GM23338 (cell line): ENCODE results near the gene MYRFL. TPM values are rescaled to one million over a fixed set of nuclear protein-coding genes. Genes with fewer than 3 reads are reported as not detected.

Source experiments
- ATAC-seq: fragments of 200-7000 bp; cut with Tn5 transposase; 3 replicates; pipeline ENCODE4 v1.9.1; 2020
- DNase-seq: peaks from one replicate; pipeline ENCODE4 v3.0.0-alpha.2; 2015; ENCODE audit warnings: low spot score
- H2AFZ ChIP-seq: fragments of 200-600 bp; sonication (generic); 2 replicates; pipeline ENCODE4 v1.8.0; 2016; ENCODE audit warnings: antibody characterized with exemption, mild to moderate bottlenecking, moderate library complexity
- H3F3A ChIP-seq: fragments of 200-600 bp; sonication (generic); replicated peaks from 2 replicates; pipeline ENCODE4 v1.8.0; 2017; ENCODE audit warnings: antibody characterized with exemption, mixed run types, low read depth
- H3K27ac ChIP-seq: fragments of 200-600 bp; sonication (generic); 2 replicates; pipeline ENCODE4 v1.6.1; 2016; ENCODE audit warnings: low read depth
- H3K27me3 ChIP-seq: fragments of 200-600 bp; sonication (generic); 2 replicates; pipeline ENCODE4 v1.8.0; 2016; ENCODE audit warnings: mild to moderate bottlenecking, mixed run types, moderate library complexity; ENCODE audit not compliant: insufficient read depth
- H3K36me3 ChIP-seq: fragments of 200-600 bp; sonication (generic); 2 replicates; pipeline ENCODE4 v1.8.0; 2016; ENCODE audit warnings: mild to moderate bottlenecking; ENCODE audit not compliant: insufficient read depth
- H3K4me1 ChIP-seq: fragments of 200-600 bp; sonication (generic); 2 replicates; pipeline ENCODE4 v1.8.0; 2016; ENCODE audit warnings: mild to moderate bottlenecking, moderate library complexity; ENCODE audit not compliant: insufficient read depth
- H3K4me2 ChIP-seq: fragments of 200-600 bp; sonication (generic); 2 replicates; pipeline ENCODE4 v1.7.1; 2017; ENCODE audit warnings: mixed run types
- H3K4me3 ChIP-seq: fragments of 200-600 bp; sonication (generic); 2 replicates; pipeline ENCODE4 v1.6.1; 2016; ENCODE audit warnings: mixed run types
- H3K79me2 ChIP-seq: fragments of 200-600 bp; sonication (generic); replicated peaks from 2 replicates; pipeline ENCODE4 v1.8.0; 2017; ENCODE audit warnings: mild to moderate bottlenecking; ENCODE audit not compliant: insufficient read depth
- H3K9me2 ChIP-seq: fragments of 200-600 bp; sonication (generic); 2 replicates; pipeline ENCODE4 v1.8.0; 2017; ENCODE audit not compliant: insufficient read depth
- H4K20me1 ChIP-seq: fragments of 200-600 bp; sonication (generic); replicated peaks from 2 replicates; pipeline ENCODE4 v1.8.0; 2017; ENCODE audit warnings: mild to moderate bottlenecking; ENCODE audit not compliant: insufficient read depth
- H3K27ac Mint-ChIP-seq: 2 replicates; pipeline ENCODE4 v1.8.0; 2020; ENCODE audit warnings: inconsistent platforms, mild to moderate bottlenecking, moderate library complexity, mixed read lengths
- H3K27me3 Mint-ChIP-seq: 3 replicates; pipeline ENCODE4 v1.8.0; 2022; ENCODE audit warnings: low read depth, mild to moderate bottlenecking, moderate library complexity, mixed read lengths, inconsistent platforms; ENCODE audit not compliant: insufficient read depth, poor library complexity
- H3K36me3 Mint-ChIP-seq: 3 replicates; pipeline ENCODE4 v1.8.0; 2021; ENCODE audit warnings: low read depth, mild to moderate bottlenecking, inconsistent platforms, moderate library complexity, mixed read lengths
- H3K4me1 Mint-ChIP-seq: 3 replicates; pipeline ENCODE4 v1.8.0; 2020; ENCODE audit warnings: mild to moderate bottlenecking, inconsistent platforms, mixed read lengths
- H3K4me3 Mint-ChIP-seq: 3 replicates; pipeline ENCODE4 v1.8.0; 2021; ENCODE audit warnings: moderate library complexity, mild to moderate bottlenecking, inconsistent platforms, mixed read lengths
- H3K9me3 Mint-ChIP-seq: 3 replicates; pipeline ENCODE4 v1.8.0; 2020; ENCODE audit warnings: moderate library complexity, mild to moderate bottlenecking, inconsistent platforms, mixed read lengths
- CREB1 ChIP-seq: fragments of 250-450 bp; sonication (Bioruptor Pico); IDR thresholded peaks from 2 replicates; pipeline ENCODE4 v1.5.0; 2020; ENCODE audit warnings: low read depth, mild to moderate bottlenecking, moderate library complexity
- CTCF ChIP-seq, 2 experiments: fragments of 200-600 bp in 1 of 2; sonication (generic) in 1 of 2; conservative IDR thresholded peaks; 2 replicates each; pipeline versions ENCODE4 v1.5.1 to v1.6.1; 2016 to 2017; ENCODE audit warnings: antibody characterized with exemption in 2 of 2, low read depth in 2 of 2, mild to moderate bottlenecking in 2 of 2, moderate library complexity in 1 of 2
- ETS1 ChIP-seq: IDR thresholded peaks from 2 replicates; pipeline ENCODE4 v1.6.1; 2016; ENCODE audit warnings: antibody characterized with exemption
- EZH2 ChIP-seq: fragments of 200-600 bp; sonication (generic); IDR thresholded peaks from one replicate; pipeline ENCODE4 v1.8.0; 2017; ENCODE audit warnings: antibody characterized with exemption, mild to moderate bottlenecking, low read depth; ENCODE audit not compliant: unreplicated experiment
- EZH2phosphoT487 ChIP-seq: fragments of 200-600 bp; sonication (generic); IDR thresholded peaks from one replicate; pipeline ENCODE4 v1.8.1; 2018; ENCODE audit warnings: antibody characterized with exemption; ENCODE audit not compliant: unreplicated experiment
- JUNB ChIP-seq: IDR thresholded peaks from one replicate; pipeline ENCODE4 v1.6.1; 2016; ENCODE audit warnings: antibody characterized with exemption; ENCODE audit not compliant: unreplicated experiment
- NANOG ChIP-seq: IDR thresholded peaks from 2 replicates; pipeline ENCODE4 v1.6.1; 2016; ENCODE audit warnings: antibody characterized with exemption, borderline replicate concordance
- POLR2AphosphoS5 ChIP-seq: IDR thresholded peaks from 2 replicates; pipeline ENCODE4 v1.6.1; 2016; ENCODE audit warnings: antibody characterized with exemption, low read depth
- REST ChIP-seq: IDR thresholded peaks from one replicate; pipeline ENCODE4 v1.6.1; 2018; ENCODE audit warnings: antibody characterized with exemption; ENCODE audit not compliant: unreplicated experiment
- STAT1 ChIP-seq: IDR thresholded peaks from one replicate; pipeline ENCODE4 v1.6.1; 2016; ENCODE audit warnings: antibody characterized with exemption; ENCODE audit not compliant: unreplicated experiment
- ZNF114 ChIP-seq: fragments of 250-450 bp; sonication (Bioruptor Pico); IDR thresholded peaks from 2 replicates; pipeline ENCODE4 v1.5.0; 2020; ENCODE audit warnings: mild to moderate bottlenecking, moderate library complexity
- ZNF331 ChIP-seq: fragments of 250-450 bp; sonication (Bioruptor Pico); IDR thresholded peaks from 2 replicates; pipeline ENCODE4 v1.5.0; 2020; ENCODE audit warnings: low read depth, mild to moderate bottlenecking, moderate library complexity
- ZNF462 ChIP-seq: fragments of 250-450 bp; sonication (Bioruptor Pico); IDR thresholded peaks from 2 replicates; pipeline ENCODE4 v1.5.0; 2020; ENCODE audit warnings: mild to moderate bottlenecking, moderate library complexity
- polyA plus RNA-seq: library from polyadenylated mRNA; unstranded; fragments of >200 nt; fragmentation: Nextera tagmentation; extraction: Ambion mirVana; gene quantifications from 2 replicates; pipeline ENCODE4 v1.2.1, GENCODE V29; 2016
- total RNA-seq: library from RNA; depleted of rRNA; stranded (reverse); fragments of >200 nt; shearing (Covaris generic); gene quantifications from 2 replicates; pipeline ENCODE4 v1.2.3, GENCODE V29; 2014

The MYRFL gene
- total and polyA plus RNA-seq, 2 experiments from 2014 or later: 2.3 to 2.8 TPM

- H3K27ac ChIP-seq: no peak overlapping the region
- ATAC-seq (no peak), DNase-seq (no peak)
- no peaks in the 10 kb centered on the region for H3F3A ChIP-seq
- no peaks in the 10 kb centered on the region; the same call in 1 of the 2 replicates for H3K4me1 ChIP-seq
- TF ChIP-seq EZH2phosphoT487 (no peak), JUNB (no peak), EZH2 (no peak), STAT1 (no peak), ZNF331 (CRISPR knock-in tag) (no peak), ZNF462 (CRISPR knock-in tag) (no peak), ETS1 (no peak), POLR2AphosphoS5 (no peak), ZNF114 (CRISPR knock-in tag) (no peak), CREB1 (no peak), REST (no peak), CTCF (conservative IDR thresholded peaks at IDR 0.05; ENCODE audit: low read depth in 2 of 2) (no peak), NANOG (no peak)
- Mint-ChIP-seq H3K36me3 (no peaks in the 10 kb centered on the region), H3K27ac (no peak overlapping the region), H3K9me3 (no peaks in the 10 kb centered on the region), H3K4me3 (no peak overlapping the region), H3K27me3 (peaks cover 2% of the 10 kb centered on the region), H3K4me1 (0 out of 3 replicates have a peak, but pooled peaks cover 4% of the 10 kb centered on the region)
- H3K4me3 ChIP-seq: no peak overlapping the region
- no peaks in the 10 kb centered on the region for H3K79me2 ChIP-seq
- H3K36me3 ChIP-seq: no peaks in the 10 kb centered on the region
- no peak overlapping the region for H3K4me2 ChIP-seq
- H3K9me2 ChIP-seq: no peaks in the 10 kb centered on the region; the same call in 1 of the 2 replicates
- no peaks in the 10 kb centered on the region for H3K27me3 ChIP-seq
- H2AFZ ChIP-seq: peak overlapping the region; percentile 63
- no peaks in the 10 kb centered on the region for H4K20me1 ChIP-seq
Observed at GRCh38 chr12:70002097-70002911, 177.3 kb downstream of the MYRFL start.
